GM19025 (cell line): ENCODE measurements around the gene JMJD7.

ENCODE experiments used
- ATAC-seq: cut with Tn5 transposase; IDR thresholded peaks from one replicate; pipeline ENCODE4 v1.9.1; 2021; ENCODE audit warnings: mild to moderate bottlenecking, low read depth, moderate library complexity; ENCODE audit not compliant: unreplicated experiment

The JMJD7 gene

DNA sequence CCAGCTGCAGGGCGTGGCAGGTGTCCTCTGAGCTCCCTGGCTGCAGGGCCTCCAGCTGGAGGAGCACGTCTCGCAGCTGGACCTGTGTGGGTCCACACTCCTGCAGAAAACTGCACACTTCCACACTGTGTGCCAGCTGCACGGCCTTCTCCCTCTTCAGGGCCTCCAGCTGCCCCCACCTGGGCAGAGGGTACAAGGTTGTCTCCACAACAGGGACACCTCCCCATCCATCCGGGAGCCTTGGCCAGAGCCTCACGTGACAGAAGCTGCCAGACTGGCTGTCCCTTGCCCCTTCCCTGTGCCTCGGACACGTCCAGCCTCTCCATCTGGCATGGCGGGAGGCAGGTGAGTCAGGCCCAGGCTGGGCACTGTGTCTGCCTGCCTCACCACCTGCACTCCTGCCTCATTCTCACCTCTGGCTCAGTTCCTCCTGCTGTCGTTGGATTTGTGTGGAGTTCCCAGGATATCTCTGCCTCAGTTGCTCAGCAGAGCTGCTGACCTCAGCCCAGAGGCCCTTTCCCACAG, 51.5 kb downstream of the JMJD7 start:
- ATAC-seq, result no peak

DNA sequence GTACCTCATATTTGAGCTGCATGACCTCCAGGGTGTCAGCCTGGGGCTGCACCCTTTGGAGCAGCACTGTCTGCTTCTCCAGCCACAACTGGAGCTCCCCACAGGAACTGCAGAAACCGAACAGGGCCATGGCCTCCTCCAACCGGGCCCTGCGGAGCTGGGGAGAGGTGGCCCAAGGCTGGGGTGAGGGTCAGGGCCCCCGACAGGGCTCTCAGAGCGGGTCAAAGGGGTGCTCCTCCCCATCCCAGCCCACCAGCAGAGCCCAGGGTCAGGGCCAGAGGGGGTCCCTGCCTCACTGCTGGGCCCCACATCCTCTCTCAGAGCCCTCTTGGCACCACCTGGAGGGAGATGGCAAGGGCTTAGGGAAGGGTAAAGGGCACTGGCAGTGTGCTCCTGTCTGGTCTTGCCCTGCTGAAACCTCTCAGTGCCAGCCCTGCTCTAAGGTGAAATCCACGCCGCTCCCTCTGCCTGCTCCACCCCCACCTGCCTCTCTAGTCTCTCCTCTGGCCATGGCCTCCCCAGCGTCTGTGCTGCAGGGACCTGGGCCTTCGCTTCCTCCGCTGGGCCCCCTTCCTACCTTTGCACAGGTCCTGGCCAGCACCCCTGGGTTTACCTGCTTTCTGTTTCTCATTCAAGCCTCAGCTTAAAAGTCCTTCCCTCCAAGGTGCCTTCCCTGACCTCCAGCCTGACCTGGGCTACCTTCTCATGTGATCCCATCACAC, 52.4 kb downstream of the JMJD7 start:
- no peak for ATAC-seq

DNA sequence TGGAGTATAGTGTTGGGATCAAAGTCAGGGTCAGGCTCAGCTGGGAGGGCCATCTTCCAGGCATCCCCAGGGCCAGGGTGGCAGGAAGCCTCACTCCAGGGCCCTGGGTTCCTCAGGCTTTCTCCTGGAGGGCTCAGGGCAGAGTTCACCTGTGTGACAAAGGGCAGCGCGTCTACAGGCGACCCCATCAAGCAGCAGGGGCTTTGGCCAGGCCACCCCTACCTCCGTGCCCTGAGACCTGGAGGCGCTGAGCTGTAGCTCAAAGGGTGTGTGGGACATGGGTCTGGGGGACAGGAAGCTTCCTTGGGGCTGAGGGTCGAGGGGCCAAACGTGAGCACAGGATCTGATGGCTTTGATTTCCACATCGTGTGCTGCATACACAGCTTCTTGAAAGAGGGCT, 53.2 kb downstream of the JMJD7 start:
- no peak for ATAC-seq

DNA sequence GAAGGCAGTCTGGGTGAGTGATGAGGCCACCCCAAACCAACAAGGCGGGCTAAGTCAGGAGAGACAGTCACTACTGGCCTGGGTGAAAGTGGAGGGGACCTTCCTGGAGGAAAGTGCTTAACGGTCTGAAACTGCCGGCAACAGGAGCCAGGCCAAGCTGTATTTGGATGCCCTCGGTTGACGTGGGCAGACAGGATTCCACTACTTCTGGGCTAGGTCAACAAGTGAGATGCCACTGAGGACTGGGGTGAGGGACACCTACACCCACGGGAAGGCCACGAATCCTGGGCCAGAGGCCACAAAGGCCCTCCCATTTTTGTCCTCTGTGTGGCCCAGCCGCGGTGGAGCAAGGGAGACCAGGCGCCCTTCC, 53.6 kb downstream of the JMJD7 start:
- no peak for ATAC-seq

DNA sequence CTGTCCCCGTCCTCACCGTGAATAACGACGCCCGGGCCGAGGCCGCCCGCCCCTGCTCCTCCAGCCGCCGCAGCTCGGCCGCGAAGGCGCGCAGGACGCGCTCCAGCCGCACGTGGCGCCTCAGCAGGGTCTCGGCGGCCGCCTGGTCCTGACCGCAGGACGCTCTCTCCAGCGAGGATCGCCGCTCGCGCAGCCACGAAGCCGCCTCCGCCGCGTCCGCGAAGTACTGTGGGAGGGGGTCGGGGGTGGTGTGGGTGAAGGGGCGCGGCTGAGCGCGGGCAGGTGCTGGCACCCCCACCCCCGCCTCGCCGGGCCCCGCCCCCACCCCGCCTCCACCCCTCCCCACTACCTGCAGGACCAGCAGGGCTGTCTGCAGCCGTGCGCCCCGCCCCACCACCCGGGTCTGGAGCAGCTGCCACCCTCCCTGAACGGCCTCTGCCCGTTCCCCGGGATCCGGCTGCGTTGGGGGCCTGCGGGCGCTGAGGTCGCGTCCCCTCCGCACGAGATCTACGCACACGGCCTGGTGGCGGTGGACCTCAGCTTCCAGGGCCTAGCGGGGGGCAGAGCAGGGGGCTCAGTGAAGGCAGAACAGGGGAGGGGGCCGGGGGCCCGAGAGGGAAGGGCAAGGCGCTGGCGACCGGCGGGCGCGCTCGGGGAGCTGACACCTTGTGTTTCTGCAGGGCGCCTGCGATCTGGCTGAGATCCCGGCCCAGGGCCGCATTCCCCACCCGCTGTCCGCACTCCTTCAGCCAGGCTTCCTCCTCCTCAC, 54.2 kb downstream of the JMJD7 start:
- ATAC-seq, result no peak

DNA sequence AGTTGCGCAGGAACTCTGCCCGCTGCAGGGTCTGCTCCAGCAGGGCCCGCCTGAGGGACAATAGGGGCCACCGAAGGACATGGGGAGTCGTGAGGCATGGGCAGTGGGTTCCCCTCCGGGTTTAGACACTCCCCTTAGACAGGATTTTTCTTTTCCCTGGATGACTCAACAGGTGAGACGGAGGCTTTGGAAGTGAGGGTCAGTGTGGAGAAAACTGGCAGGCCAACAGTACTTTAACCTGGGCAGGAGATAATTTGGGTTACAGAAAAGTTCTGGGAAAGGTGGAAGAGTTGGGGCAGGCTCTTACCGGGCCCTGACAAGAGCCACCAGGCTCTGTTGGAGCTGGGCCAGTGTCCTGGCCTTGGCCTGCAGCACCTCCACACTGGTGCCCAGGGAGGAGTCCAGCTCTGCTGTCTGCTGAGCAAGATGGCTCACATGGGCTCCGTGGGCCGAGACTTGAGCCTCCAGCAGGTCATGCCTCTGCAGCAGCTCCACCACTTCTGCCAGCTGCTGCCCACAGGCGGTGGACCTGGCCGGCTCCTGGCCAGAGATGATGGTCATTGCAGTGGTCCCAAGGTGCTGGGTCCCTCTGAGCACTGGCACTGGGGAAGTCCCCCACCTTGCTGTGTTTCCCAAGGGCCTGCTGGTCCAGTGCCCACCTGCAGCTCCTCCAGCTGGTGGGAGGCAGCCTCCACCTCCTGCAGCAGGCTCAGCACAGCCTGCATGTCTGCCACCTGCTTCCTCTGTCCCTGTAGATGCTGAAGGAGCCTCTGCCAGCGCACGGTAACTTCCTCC, 55.0 kb downstream of the JMJD7 start:
- no peak for ATAC-seq

DNA sequence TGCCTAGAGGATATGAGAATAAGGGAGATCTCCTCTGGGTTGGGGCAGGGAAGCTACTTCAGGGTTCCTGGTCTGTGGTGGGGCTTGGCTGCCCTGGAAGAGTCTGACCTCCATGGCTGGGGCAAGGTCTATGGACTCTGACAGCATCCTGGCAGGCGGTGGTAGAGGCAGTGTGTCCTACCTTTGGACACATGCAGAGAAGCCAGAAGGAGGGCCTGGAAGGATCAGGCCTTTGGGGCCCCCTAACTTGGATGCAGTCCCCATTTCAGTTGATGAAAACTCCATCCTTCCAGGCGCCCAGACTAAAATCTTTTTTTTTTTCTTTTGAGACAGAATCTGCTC, 55.6 kb downstream of the JMJD7 start:
- ATAC-seq, result no peak

DNA sequence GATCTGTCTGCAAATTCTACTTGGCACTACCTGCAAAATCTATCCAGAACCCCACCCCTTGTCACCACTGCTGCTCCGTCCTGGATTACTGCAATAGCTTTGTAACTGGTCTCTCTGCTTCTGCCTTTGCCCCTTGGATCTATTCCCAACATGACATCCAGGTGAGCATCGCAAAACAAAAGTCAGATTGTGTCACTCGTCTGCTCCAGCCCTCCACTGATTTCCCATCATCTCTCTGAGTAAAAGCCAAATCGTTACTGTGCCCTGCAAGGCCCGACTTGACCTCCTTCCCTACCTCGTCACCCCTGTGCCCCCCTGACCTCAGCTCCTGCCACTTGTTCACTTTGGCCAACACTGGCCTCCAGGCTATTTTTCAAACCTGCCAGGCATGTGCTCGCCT, 56.6 kb downstream of the JMJD7 start:
- ATAC-seq, result no peak

DNA sequence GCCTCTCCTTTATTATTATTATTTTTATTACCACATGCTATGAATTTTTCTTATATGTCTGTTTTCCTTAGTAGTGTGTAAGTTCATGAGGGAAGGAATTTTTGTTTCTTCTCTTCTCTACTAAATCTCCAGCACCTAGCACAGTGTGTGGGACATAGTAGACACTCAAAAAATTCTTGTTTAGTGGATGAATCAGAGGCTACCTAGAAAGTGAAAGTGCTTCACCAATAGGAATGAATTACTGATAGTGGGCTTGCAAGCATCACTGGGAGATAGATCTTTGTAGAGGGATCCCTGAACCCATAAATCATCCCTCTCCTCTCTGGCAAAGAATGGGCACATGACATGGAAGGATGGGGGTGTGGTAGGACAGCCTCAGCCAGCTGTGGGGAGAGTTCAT, 57.4 kb downstream of the JMJD7 start:
- no peak for ATAC-seq

DNA sequence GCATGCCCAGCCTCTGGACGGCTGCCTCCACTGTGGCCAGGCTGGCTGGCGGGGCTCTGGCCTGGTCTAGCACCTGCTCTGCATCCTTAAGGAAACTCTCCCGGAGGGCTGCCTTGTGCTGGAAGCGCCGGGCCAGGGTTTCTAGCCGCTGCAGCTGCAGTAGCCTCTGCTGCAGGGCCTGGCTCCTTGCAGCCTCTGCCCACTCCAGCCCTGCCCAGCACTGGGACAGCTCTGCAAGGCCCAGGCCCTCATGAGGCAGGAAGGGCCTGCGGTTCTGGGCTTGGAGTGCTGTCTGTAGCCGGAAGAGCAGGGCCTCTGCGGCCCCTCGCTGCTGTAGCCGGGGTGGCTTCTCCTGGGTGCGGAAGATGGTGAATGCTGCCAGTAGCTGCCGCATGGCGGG, 57.9 kb downstream of the JMJD7 start:
- ATAC-seq, result no peak

DNA sequence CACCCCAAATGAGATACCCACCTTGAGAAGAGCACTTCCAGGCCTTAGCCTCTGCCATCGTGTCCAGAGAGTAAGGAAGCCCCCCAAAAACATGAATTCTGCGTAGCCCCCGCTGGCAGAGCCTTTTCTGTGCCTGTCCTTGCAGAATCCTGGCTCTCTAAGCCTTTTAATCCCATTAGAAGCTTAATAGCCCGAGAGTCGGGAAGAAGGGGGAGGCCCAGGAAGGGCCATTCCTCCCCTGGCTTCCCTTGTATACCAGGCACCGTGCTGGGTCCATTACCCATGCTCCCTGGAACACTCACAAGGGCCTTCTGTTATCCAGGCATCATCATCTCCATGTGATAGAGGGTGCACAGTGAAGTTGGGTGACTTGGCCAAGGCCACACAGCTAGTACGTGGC, 58.8 kb downstream of the JMJD7 start:
- no peak for ATAC-seq

DNA sequence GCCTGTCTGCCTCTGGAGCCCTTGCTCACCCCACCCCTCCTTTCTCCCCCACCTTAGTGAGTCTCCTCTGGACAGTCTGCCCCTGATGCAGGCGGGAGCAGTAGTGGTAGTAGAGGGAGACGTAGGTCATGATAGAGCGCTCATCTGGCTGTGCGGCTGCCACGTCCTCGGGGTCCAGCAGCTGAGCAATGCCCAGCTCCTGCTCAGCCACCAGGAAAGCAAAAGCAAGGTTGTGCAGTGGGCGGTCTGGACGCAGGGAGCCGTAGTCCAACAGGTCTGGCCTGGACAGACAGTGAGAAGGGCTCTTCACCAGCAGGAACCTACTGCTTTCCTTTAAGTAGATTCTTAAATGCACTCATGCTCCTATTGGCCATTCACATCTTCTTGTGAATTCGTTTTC, 59.3 kb downstream of the JMJD7 start:
- no peak for ATAC-seq
